ENCODE data around the gene ADPRHL1.
"Not testable (repeated sequence)": the region's sequence is repeated elsewhere in the genome, so short reads cannot be mapped to it uniquely, and the experiment has no call there.

Gene ADPRHL1

GRCh38 chr13:113390874-113391497 is 62.3 kb downstream of the ADPRHL1 start:
- no peak overlapping the region for H3K9ac ChIP-seq (ENCODE audit: low read length)

GRCh38 chr13:113389586-113389985 is 63.7 kb downstream of the ADPRHL1 start:
- not testable (repeated sequence) for H2AFZ ChIP-seq (ENCODE audit: low read depth, low read length); H3K9ac ChIP-seq (ENCODE audit: low read length); H3K27ac ChIP-seq (ENCODE audit: low read length); H3K36me3 ChIP-seq (replicated peaks; ENCODE audit: low read depth, low read length); H3K79me2 ChIP-seq (ENCODE audit: low read length); H3K27me3 ChIP-seq (ENCODE audit: low read depth, low read length); H4K20me1 ChIP-seq (ENCODE audit: insufficient read depth, low read length); H3K4me3 ChIP-seq (ENCODE audit: low read length); H3K4me2 ChIP-seq (ENCODE audit: low read length); H3K4me1 ChIP-seq (ENCODE audit: low read length); H3K9me3 ChIP-seq (ENCODE audit: insufficient read depth, low read length)

More at GRCh38 chr13:113390874-113391497, 62.3 kb downstream of the ADPRHL1 start:
- Histone ChIP-seq H3K4me2 (ENCODE audit: low read length) (no peak overlapping the region), H3K4me1 (ENCODE audit: low read length) (peaks cover 9% of the 10 kb centered on the region; the same call in 1 of the 2 replicates), H3K27ac (ENCODE audit: low read length) (no peak overlapping the region), H3K4me3 (ENCODE audit: low read length) (no peak overlapping the region), H3K9me3 (ENCODE audit: insufficient read depth, low read length) (peaks cover 3% of the 10 kb centered on the region), H2AFZ (ENCODE audit: low read depth, low read length) (no peak overlapping the region), H3K79me2 (ENCODE audit: low read length) (no peaks in the 10 kb centered on the region), H3K27me3 (ENCODE audit: low read depth, low read length) (no peaks in the 10 kb centered on the region; the same call in 1 of the 2 replicates), H3K36me3 (replicated peaks; ENCODE audit: low read depth, low read length) (no peaks in the 10 kb centered on the region), H4K20me1 (ENCODE audit: insufficient read depth, low read length) (no peaks in the 10 kb centered on the region)
- TF ChIP-seq CTCF (IDR thresholded peaks at IDR 0.05; ENCODE audit: low read depth, low read length): no peak
- no peak for TF ChIP-seq EZH2phosphoT487 (IDR thresholded peaks at IDR 0.05; ENCODE audit: low read depth)

GRCh38 chr13:113387396-113387795 is 65.9 kb downstream of the ADPRHL1 start:
- H3K4me3 ChIP-seq (ENCODE audit: low read length): no peak overlapping the region
- H4K20me1 ChIP-seq (ENCODE audit: insufficient read depth, low read length): no peaks in the 10 kb centered on the region
- no peaks in the 10 kb centered on the region for H3K36me3 ChIP-seq (replicated peaks; ENCODE audit: low read depth, low read length)
- no peak overlapping the region for H3K27ac ChIP-seq (ENCODE audit: low read length)
- no peaks in the 10 kb centered on the region for H3K79me2 ChIP-seq (ENCODE audit: low read length)
- no peaks in the 10 kb centered on the region; the same call in 1 of the 2 replicates for H3K27me3 ChIP-seq (ENCODE audit: low read depth, low read length)
- no peak overlapping the region for H2AFZ ChIP-seq (ENCODE audit: low read depth, low read length)
- TF ChIP-seq CTCF (IDR thresholded peaks at IDR 0.05; ENCODE audit: low read depth, low read length) (no peak), EZH2phosphoT487 (IDR thresholded peaks at IDR 0.05; ENCODE audit: low read depth) (no peak)
- peaks cover 3% of the 10 kb centered on the region for H3K9me3 ChIP-seq (ENCODE audit: insufficient read depth, low read length)
- H3K4me1 ChIP-seq (ENCODE audit: low read length): no peaks in the 10 kb centered on the region
- H3K4me2 ChIP-seq (ENCODE audit: low read length): no peak overlapping the region
- H3K9ac ChIP-seq (ENCODE audit: low read length): no peak overlapping the region

- no peak overlapping the region for H3K4me2 ChIP-seq (ENCODE audit: low read length)
- no peaks in the 10 kb centered on the region for H3K4me1 ChIP-seq (ENCODE audit: low read length)
- no peak for TF ChIP-seq CTCF (IDR thresholded peaks at IDR 0.05; ENCODE audit: low read depth, low read length)
- no peak for TF ChIP-seq EZH2phosphoT487 (IDR thresholded peaks at IDR 0.05; ENCODE audit: low read depth)
- no peaks in the 10 kb centered on the region; the same call in 1 of the 2 replicates for H3K27me3 ChIP-seq (ENCODE audit: low read depth, low read length)
- H3K4me3 ChIP-seq (ENCODE audit: low read length): no peak overlapping the region
- no peak overlapping the region for H3K9ac ChIP-seq (ENCODE audit: low read length)
- H3K27ac ChIP-seq (ENCODE audit: low read length): no peak overlapping the region
- H3K9me3 ChIP-seq (ENCODE audit: insufficient read depth, low read length): no peaks in the 10 kb centered on the region; the same call in 1 of the 2 replicates
- no peaks in the 10 kb centered on the region for H3K36me3 ChIP-seq (replicated peaks; ENCODE audit: low read depth, low read length)
- H3K79me2 ChIP-seq (ENCODE audit: low read length): no peaks in the 10 kb centered on the region
- H2AFZ ChIP-seq (ENCODE audit: low read depth, low read length): no peak overlapping the region
- no peaks in the 10 kb centered on the region for H4K20me1 ChIP-seq (ENCODE audit: insufficient read depth, low read length)
These were observed 70.2 kb downstream of the ADPRHL1 start for GRCh38 chr13:113383089-113383488.

- not testable (repeated sequence) for H3K79me2 ChIP-seq (ENCODE audit: low read length); H3K4me1 ChIP-seq (ENCODE audit: low read length); H3K9ac ChIP-seq (ENCODE audit: low read length); H3K36me3 ChIP-seq (replicated peaks; ENCODE audit: low read depth, low read length); H3K9me3 ChIP-seq (ENCODE audit: insufficient read depth, low read length); H4K20me1 ChIP-seq (ENCODE audit: insufficient read depth, low read length); H3K27ac ChIP-seq (ENCODE audit: low read length); H3K4me3 ChIP-seq (ENCODE audit: low read length); H3K27me3 ChIP-seq (ENCODE audit: low read depth, low read length); H2AFZ ChIP-seq (ENCODE audit: low read depth, low read length); H3K4me2 ChIP-seq (ENCODE audit: low read length)
These were observed 70.7 kb downstream of the ADPRHL1 start for GRCh38 chr13:113382542-113382941.
